Measurements from ENCODE around the gene SKOR1. TPM values are rescaled to one million over a fixed set of nuclear protein-coding genes. Genes with fewer than 3 reads are reported as not detected.

SKOR1 gene
- total and polyA plus RNA-seq, 10 of the 15 experiments (the other 5 are each of a cell fraction or from before 2014, with no cell fraction given) = 0.04 to 0.36 (median 0.10) TPM; not detected in 4

DNA sequence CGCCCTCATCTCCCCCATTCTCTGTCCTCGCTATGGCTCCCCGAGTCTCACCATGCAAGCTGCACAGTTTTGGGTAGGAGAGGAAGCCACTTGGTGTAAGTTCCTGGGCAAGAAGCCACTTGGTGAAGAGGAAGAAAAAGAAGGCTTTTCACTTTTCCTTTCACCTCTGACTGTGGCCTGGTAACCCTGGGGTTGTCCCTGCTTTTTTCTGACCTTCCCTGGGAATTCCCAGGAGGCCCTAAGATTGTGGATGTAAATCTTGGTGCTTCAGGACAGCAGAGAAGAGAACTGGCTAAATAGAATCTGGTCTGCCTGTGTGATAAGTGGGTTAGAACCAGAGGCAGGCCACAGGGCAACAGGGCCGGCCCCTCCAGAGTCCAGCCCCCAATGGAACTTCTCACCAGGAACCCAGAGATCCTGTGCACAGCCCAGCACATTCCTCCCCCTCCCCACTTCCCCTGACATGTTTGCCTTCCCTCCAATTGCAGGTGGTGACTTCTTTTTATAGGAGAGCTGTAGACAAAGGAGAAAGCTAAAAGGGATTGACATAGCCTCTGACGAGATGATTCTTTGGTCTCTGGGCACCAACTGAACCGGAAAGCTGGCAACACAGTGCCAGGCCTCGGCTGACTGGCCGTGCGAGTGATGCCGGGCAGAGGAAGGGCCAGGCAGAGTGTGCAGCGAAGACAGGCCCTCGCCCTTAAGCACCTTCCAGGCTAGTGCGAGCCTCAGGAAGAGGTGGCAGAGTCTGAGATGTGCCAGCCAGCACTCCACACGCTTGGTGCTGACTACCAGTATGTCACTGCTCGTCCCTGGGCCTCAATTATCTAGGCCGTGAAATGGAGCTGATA, 19.4 kb upstream of the SKOR1 start (continued):
- no peak for TF ChIP-seq CHD2 (IDR thresholded peaks at IDR 0.05; ENCODE audit: borderline replicate concordance, low read depth, low read length)
- TF ChIP-seq JUNB (IDR thresholded peaks at IDR 0.05) = no peak

DNA sequence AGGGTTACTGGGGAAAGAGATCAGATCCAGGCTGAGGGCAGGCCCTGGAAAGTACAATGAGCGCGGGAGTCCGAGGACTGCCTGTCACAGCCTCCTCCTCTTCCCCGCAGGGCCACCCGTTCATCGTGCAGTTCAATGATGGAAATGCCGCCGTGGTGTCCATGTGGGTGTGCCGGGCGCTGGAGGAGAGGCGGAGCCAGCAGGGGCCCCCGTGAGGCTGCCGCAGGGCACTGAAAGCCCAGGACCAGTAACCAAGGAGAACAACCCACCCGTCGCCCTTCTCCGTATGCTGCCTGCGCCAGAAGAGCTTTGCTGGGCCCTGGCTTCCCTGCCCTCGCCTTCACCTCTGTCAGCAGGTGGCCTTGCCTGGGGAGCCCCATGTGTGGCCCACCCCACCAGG, 18.8 kb upstream of the SKOR1 start:
- intact Hi-C loops (cut with micrococcal nuclease; ENCODE audit: unreplicated experiment) = no loop called here
- H2AFZ ChIP-seq (ENCODE audit: control insufficient read depth, low read depth, low read length) = no peak overlapping the region
- H4K20me1 ChIP-seq (ENCODE audit: control insufficient read depth, insufficient read depth) = no peaks in the 10 kb centered on the region; the same call in 1 of the 2 replicates
- H3K27ac ChIP-seq (ENCODE audit: control insufficient read depth, insufficient read depth) = no peak overlapping the region
- ATAC-seq (no peak), DNase-seq (ENCODE audit: low read depth, low spot score) (no peak), FAIRE-seq (no peak)
- H3K4me3 ChIP-seq = no peak overlapping the region
- H3K36me3 ChIP-seq (ENCODE audit: control insufficient read depth in 2 of 2, insufficient read depth in 2 of 2, low read length in 1 of 2) = no peaks in the 10 kb centered on the region; a peak in 2 of 4 replicates
- CTCF ChIA-PET = no interaction called here
- H3K27me3 ChIP-seq (replicated peaks in 1 of 2; ENCODE audit: control insufficient read depth in 2 of 2, insufficient read depth in 2 of 2, low read length in 1 of 2) = no peaks in the 10 kb centered on the region
- POLR2A ChIA-PET = no interaction called here
- WGBS (ENCODE audit: insufficient coverage, insufficient replicate concordance, low lambda C conversion rate, missing lambda C conversion rate) = 98% methylated on average over 17 of the region's 18 CpGs
- no peak overlapping the region for H3K9ac ChIP-seq (ENCODE audit: control insufficient read depth, insufficient read depth, low read length)
- H3K4me2 ChIP-seq (ENCODE audit: control insufficient read depth, insufficient read depth) = no peak overlapping the region
- in situ Hi-C loops (cut with MboI) = no loop called here
- SMC1A ChIA-PET (ENCODE audit: uncharacterized antibody, unreplicated experiment) = no interaction called here
- RAD21 ChIA-PET (ENCODE audit: unreplicated experiment) = no interaction called here
- H3K9me3 ChIP-seq (replicated peaks; ENCODE audit: control insufficient read depth, insufficient read depth, low read length) = no peaks in the 10 kb centered on the region
- peaks cover 5% of the 10 kb centered on the region for H3K4me1 ChIP-seq (ENCODE audit: control insufficient read depth, insufficient read depth, low read length)
- H3K79me2 ChIP-seq (ENCODE audit: control insufficient read depth, insufficient read depth, low read length) = no peaks in the 10 kb centered on the region
- BruUV-seq (replicated peaks) = no TSS peak
- TF ChIP-seq, protein P1, sequence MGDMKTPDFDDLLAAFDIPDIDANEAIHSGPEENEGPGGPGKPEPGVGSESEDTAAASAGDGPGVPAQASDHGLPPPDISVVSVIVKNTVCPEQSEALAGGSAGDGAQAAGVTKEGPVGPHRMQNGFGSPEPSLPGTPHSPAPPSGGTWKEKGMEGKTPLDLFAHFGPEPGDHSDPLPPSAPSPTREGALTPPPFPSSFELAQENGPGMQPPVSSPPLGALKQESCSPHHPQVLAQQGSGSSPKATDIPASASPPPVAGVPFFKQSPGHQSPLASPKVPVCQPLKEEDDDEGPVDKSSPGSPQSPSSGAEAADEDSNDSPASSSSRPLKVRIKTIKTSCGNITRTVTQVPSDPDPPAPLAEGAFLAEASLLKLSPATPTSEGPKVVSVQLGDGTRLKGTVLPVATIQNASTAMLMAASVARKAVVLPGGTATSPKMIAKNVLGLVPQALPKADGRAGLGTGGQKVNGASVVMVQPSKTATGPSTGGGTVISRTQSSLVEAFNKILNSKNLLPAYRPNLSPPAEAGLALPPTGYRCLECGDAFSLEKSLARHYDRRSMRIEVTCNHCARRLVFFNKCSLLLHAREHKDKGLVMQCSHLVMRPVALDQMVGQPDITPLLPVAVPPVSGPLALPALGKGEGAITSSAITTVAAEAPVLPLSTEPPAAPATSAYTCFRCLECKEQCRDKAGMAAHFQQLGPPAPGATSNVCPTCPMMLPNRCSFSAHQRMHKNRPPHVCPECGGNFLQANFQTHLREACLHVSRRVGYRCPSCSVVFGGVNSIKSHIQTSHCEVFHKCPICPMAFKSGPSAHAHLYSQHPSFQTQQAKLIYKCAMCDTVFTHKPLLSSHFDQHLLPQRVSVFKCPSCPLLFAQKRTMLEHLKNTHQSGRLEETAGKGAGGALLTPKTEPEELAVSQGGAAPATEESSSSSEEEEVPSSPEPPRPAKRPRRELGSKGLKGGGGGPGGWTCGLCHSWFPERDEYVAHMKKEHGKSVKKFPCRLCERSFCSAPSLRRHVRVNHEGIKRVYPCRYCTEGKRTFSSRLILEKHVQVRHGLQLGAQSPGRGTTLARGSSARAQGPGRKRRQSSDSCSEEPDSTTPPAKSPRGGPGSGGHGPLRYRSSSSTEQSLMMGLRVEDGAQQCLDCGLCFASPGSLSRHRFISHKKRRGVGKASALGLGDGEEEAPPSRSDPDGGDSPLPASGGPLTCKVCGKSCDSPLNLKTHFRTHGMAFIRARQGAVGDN (IDR thresholded peaks at IDR 0.05) = no peak
- no peak for TF ChIP-seq ASH2L (IDR thresholded peaks at IDR 0.05; ENCODE audit: borderline replicate concordance, low read depth)
- TF ChIP-seq, protein P2, sequence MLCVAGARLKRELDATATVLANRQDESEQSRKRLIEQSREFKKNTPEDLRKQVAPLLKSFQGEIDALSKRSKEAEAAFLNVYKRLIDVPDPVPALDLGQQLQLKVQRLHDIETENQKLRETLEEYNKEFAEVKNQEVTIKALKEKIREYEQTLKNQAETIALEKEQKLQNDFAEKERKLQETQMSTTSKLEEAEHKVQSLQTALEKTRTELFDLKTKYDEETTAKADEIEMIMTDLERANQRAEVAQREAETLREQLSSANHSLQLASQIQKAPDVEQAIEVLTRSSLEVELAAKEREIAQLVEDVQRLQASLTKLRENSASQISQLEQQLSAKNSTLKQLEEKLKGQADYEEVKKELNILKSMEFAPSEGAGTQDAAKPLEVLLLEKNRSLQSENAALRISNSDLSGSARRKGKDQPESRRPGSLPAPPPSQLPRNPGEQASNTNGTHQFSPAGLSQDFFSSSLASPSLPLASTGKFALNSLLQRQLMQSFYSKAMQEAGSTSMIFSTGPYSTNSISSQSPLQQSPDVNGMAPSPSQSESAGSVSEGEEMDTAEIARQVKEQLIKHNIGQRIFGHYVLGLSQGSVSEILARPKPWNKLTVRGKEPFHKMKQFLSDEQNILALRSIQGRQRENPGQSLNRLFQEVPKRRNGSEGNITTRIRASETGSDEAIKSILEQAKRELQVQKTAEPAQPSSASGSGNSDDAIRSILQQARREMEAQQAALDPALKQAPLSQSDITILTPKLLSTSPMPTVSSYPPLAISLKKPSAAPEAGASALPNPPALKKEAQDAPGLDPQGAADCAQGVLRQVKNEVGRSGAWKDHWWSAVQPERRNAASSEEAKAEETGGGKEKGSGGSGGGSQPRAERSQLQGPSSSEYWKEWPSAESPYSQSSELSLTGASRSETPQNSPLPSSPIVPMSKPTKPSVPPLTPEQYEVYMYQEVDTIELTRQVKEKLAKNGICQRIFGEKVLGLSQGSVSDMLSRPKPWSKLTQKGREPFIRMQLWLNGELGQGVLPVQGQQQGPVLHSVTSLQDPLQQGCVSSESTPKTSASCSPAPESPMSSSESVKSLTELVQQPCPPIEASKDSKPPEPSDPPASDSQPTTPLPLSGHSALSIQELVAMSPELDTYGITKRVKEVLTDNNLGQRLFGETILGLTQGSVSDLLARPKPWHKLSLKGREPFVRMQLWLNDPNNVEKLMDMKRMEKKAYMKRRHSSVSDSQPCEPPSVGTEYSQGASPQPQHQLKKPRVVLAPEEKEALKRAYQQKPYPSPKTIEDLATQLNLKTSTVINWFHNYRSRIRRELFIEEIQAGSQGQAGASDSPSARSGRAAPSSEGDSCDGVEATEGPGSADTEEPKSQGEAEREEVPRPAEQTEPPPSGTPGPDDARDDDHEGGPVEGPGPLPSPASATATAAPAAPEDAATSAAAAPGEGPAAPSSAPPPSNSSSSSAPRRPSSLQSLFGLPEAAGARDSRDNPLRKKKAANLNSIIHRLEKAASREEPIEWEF (IDR thresholded peaks at IDR 0.05; ENCODE audit: insufficient replicate concordance, low read depth, low read length) = no peak
- TF ChIP-seq RCOR1 (conservative IDR thresholded peaks at IDR 0.05; ENCODE audit: low read depth, low read length) = no peak
- TF ChIP-seq CHD1 (IDR thresholded peaks at IDR 0.05; ENCODE audit: low read depth, low read length) = no peak
- TF ChIP-seq LARP7 (IDR thresholded peaks at IDR 0.05) = no peak
- no peak for TF ChIP-seq EGR1 (IDR thresholded peaks at IDR 0.05; ENCODE audit: borderline replicate concordance in 1 of 2, low read depth in 2 of 2, low read length in 2 of 2)
- TF ChIP-seq RFX5 (IDR thresholded peaks at IDR 0.05; ENCODE audit: low read depth, low read length) = no peak
- TF ChIP-seq KDM1A (IDR thresholded peaks at IDR 0.05; ENCODE audit: borderline replicate concordance) = no peak
- TF ChIP-seq SMAD1 (IDR thresholded peaks at IDR 0.05; ENCODE audit: low read depth, partially characterized antibody) = no peak
- TF ChIP-seq NR2C2 (IDR thresholded peaks at IDR 0.05; ENCODE audit: borderline replicate concordance, control insufficient read depth, insufficient read length, low read depth) = no peak

All from GM12878 (cell line).